Stimulated activated CD4-positive, alpha-beta T cell treated with anti-CD3 and anti-CD28 coated beads, Interleukin-15, amount 100 ng/mL, for 1 hour (primary cell): ENCODE data around the gene RHOG.

ENCODE experiments used
- DNase-seq, 2 donors: peaks; one replicate each; pipeline ENCODE4 v3.0.0-alpha.2; 2020; ENCODE audit warnings: low read depth in 1 of 2, low spot score in 1 of 2

RHOG gene

DNA sequence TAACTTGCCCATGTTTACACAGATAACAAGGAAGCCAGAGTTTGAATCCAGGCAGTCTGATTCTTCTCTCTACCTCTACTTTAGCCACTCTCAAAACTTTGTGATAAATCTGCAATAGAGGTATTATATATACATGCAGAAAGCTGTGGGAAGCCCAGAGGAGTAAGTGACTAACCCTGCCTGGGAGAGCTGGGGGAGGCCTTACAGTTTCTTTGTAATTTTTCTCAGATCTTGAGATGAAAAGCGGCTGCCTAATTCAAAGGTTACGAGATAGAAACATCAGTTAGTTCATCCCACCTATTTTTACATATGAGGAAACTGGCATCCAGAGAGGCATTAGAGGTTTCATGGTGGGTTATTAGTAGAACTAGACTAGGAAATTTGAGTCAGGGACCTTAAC lies 19.6 kb upstream of the RHOG start:
- DNase-seq: no peak

GRCh38 chr11:3859373-3859881 lies 18.7 kb upstream of the RHOG start:
- no peak for DNase-seq

GRCh38 chr11:3857628-3858027 lies 16.9 kb upstream of the RHOG start:
- DNase-seq: no peak

- DNase-seq: no peak
Measured at GRCh38 chr11:3856856-3857553, 16.2 kb upstream of the RHOG start.

GRCh38 chr11:3855808-3856491 lies 15.2 kb upstream of the RHOG start:
- DNase-seq: no peak

DNA sequence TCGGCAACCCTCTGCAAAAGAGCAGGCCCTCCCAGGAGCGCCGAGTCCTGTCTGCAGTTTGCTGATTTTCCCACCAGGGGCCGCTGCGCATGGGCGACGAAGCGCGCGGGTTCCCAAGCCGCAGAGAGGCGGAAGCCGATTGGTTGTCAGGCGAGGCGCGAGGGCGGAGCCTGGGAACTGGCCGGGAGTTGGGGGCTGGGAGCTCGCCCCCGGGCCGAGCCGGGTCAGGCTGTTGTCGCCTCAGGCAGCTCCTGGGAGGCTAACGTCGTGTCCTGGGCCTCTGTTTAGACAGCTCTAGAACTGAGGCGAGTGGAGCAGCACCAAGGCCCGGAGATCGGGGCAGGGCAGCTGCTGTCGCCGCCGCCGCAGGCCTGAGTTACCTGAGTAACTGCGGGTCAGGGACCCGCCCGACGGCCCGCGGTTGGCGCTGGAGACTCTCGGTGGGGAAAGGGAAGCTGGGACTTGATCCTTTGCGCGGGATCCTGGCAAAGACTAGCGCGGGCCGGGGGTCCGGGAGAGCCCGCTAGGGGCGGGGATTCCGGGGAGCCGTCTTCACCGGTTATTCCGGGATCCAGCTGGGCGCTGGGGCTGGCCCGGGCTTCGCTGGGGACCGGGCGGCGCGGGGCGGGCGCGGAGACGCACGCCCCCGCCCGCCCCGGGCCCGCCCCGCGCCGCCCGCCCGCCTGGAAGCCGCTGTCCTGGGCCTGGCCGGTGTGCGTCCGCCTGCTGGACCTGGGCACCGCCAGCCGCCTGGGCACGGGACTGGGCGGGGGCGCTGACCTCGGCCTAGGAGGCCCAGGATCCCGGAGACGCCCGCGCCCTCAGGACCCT lies 14.4 kb upstream of the RHOG start, which contains the start of gene STIM1:
TSS of gene STIM1 (plus strand) at position 688 of the 831 bp plus-strand sequence. CDS start 607 bp downstream, outside the sequence.
- peak; percentile 94 to 99 for DNase-seq

- DNase-seq: no peak
Measured at GRCh38 chr11:3854660-3854976, 13.9 kb upstream of the RHOG start.

DNA sequence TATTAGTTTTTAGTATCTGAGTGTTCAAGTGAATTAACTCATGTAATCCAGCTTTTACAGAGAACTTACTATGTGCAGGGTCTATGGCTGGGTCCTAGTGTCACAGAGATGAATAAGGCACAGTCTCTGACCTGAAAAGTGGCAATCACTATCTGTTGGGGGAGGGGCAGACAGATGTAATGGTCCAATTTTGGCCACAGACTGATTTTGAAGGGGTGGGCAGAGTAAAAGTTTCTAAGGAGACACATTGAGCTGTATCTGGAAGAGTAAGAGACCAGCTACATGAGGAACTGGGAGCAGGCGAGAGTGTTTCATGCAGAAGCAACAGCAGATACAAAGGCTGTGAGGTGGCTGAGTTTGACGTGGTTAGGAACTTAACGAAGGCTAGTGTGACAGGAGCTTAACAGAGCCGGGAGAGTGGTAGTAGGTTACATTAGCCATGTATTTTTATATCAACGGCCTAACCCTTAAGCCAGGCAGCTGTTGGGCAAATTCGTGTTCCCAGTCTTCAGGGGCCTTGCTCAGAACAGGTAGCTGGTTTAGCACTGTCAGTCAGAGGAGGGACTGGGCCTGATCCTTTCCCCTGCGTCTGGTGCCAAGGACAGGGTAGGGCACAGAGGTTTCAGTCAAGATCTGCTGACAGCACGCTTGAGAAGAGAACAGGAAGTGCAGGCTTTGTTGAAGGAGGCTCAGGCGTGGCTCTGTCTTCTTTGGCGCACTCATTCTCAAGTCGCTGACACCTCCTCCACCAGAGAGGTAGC lies 13.3 kb upstream of the RHOG start:
- peak; percentile 37 to 41 for DNase-seq

DNA sequence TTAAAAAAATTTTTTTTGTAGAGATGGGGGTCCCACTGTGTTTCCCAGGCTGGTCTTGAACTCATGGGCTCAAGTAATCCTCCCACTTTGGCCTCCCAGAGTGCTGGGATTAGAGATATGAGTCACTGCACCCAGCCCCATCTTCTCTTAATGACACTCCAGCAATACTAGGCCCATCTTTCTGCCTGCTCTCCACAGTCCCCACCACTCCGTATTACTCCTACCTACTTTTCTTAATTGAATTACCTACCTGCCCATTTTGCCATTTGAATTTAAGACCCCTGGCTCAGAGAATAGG lies 12.7 kb upstream of the RHOG start:
- no peak for DNase-seq

GRCh38 chr11:3849297-3849874 lies 8.6 kb upstream of the RHOG start:
- no peak for DNase-seq

DNA sequence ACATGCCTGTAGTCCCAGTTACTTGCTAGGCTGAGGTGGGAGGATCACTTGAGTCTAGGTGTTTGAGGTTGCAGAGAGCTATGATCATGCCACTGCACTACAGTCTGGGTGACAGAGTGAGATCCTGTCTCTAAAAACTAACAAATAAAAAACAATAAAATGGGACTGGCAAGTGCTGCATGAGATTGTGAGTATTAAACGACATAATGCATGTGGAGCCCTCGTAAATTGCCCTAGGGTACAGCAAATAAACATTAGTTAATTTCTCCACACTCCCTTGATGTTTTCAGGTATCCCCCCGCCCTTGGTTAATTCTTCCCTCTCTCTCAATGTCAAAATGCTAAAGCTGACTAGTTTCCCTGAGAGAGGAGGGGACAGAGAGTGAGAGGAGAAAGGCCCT lies 4.9 kb upstream of the RHOG start:
- no peak for DNase-seq

- DNase-seq: no peak
Measured at GRCh38 chr11:3845246-3845645, 4.5 kb upstream of the RHOG start.

GRCh38 chr11:3843326-3843725 lies 2.6 kb upstream of the RHOG start:
- no peak for DNase-seq

DNA sequence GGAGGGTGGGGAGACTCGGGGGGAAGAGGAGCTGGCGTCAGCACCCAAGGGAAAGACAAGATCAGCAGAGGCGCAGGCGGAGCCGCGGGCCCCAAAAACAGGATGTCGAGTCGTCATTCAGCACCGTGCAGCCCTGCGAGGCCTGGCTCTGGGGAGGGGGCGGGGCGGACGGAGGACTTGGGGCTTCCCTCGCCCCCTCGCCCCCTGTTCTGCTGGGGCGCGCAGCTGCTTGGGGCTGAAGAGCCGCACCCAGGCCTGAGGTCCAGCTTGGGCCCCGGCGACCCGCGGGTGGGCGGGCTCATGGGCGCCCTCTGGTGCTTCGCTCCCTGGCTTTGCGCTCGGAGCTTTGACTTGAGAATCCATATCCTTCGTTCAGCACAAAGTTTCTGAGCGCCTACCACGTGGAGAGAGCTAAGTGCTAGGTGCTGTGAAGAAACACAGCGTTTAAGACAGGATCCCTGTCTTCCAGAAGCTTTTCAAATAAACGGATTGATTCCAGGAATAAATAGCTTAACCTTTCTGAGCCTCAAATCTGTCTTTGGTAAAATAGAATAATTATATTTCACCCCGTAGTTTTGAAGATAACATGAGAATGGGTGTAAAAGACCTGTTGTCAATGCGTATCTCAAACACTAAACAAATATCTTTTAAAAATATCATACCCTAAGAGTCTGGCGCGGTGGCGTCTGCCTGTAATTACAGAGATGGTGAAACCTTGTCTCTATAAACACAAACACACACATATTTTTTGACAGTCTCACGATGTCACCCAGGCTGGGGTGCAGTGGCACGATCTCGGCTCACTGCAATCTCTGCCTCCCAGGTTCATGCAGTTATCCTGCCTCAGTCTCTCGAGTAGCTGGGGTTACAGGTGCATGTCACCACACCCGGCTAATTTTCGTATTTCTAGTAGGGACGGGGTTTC lies 929 bp upstream of the RHOG start:
- peak; percentile 85 to 88 for DNase-seq

- peak in 1 of 2 donors; percentile 20 for DNase-seq
Measured at GRCh38 chr11:3840004-3840869, 522 bp downstream of the RHOG start.

- DNase-seq: no peak
Measured at GRCh38 chr11:3838504-3838903, 2.3 kb downstream of the RHOG start.

- DNase-seq: no peak
Measured at GRCh38 chr11:3837793-3838192, 3.0 kb downstream of the RHOG start.

GRCh38 chr11:3836903-3837302 lies 3.9 kb downstream of the RHOG start:
- DNase-seq: no peak

- no peak for DNase-seq
Measured at GRCh38 chr11:3835751-3836150, 5.0 kb downstream of the RHOG start.
